IMR-90 (cell line): ENCODE results near the gene LRP1B. TPM values are rescaled to one million over a fixed set of nuclear protein-coding genes. Genes with fewer than 3 reads are reported as not detected.
"Not testable (repeated sequence)": the region's sequence is repeated elsewhere in the genome, so short reads cannot be mapped to it uniquely, and the experiment has no call there.

Experiments
- ATAC-seq: fragments of 200-7000 bp; cut with Tn5 transposase; 2 replicates; pipeline ENCODE4 v1.9.1; 2020; ENCODE audit warnings: low read depth, mild to moderate bottlenecking, moderate library complexity
- BruUV-seq: library from RNA; stranded (reverse); fragments of 400-500 nt; replicated peaks from 2 replicates; lab custom pipeline; 2021; lab: Mats Ljungman, UMichigan
- CTCF ChIA-PET: fragments of 300-600 bp; formaldehyde crosslinking; extraction: SDS; loops from one replicate; lab custom pipeline; 2021; ENCODE audit warnings: antibody characterized with exemption; lab: Yijun Ruan, JAX
- POLR2A ChIA-PET: fragments of 300-600 bp; sonication (Branson Sonifier 250); formaldehyde crosslinking; loops from one replicate; lab custom pipeline; 2022; ENCODE audit warnings: antibody characterized with exemption; ENCODE audit not compliant: unreplicated experiment; lab: Charles Lee
- DNase-seq: peaks from one replicate; pipeline ENCODE4 v3.0.0; 2013
- H2AFZ ChIP-seq: replicated peaks from 2 replicates; pipeline ENCODE3; 2013; ENCODE audit warnings: low read length, mild to moderate bottlenecking; ENCODE audit not compliant: poor library complexity
- H2AK5ac ChIP-seq: 2 replicates; pipeline ENCODE4 v1.6.1; 2013; ENCODE audit warnings: low read depth, low read length, inconsistent platforms
- H2AK9ac ChIP-seq: replicated peaks from 2 replicates; pipeline ENCODE3; 2013; ENCODE audit warnings: mild to moderate bottlenecking, low read depth, low read length, moderate library complexity; ENCODE audit not compliant: poor library complexity
- H2BK120ac ChIP-seq: 2 replicates; pipeline ENCODE4 v1.6.1; 2013; ENCODE audit warnings: low read depth, low read length, inconsistent platforms
- H2BK15ac ChIP-seq: 3 replicates; pipeline ENCODE4 v1.6.1; 2013; ENCODE audit warnings: low read depth, low read length, inconsistent platforms
- H2BK20ac ChIP-seq: 2 replicates; pipeline ENCODE4 v1.6.1; 2013; ENCODE audit warnings: low read depth, mild to moderate bottlenecking, inconsistent platforms, low read length, moderate library complexity
- H2BK5ac ChIP-seq: 2 replicates; pipeline ENCODE4 v1.6.1; 2013; ENCODE audit warnings: mild to moderate bottlenecking, low read depth, low read length, inconsistent platforms; ENCODE audit not compliant: poor library complexity, severe bottlenecking
- H3K14ac ChIP-seq: replicated peaks from 2 replicates; pipeline ENCODE4 v1.6.1; 2013; ENCODE audit warnings: low read depth, low read length, inconsistent platforms
- H3K18ac ChIP-seq: 2 replicates; pipeline ENCODE4 v1.6.1; 2013; ENCODE audit warnings: low read depth, low read length, control low read depth
- H3K23ac ChIP-seq: 2 replicates; pipeline ENCODE4 v1.6.1; 2013; ENCODE audit warnings: low read depth, low read length, inconsistent platforms
- H3K27ac ChIP-seq: 2 replicates; pipeline ENCODE4 v1.5.1; 2013; ENCODE audit warnings: mild to moderate bottlenecking, control low read depth, low read length; ENCODE audit not compliant: insufficient read depth
- H3K27me3 ChIP-seq: 2 replicates; pipeline ENCODE4 v1.6.1; 2013; ENCODE audit warnings: low read length; ENCODE audit not compliant: control insufficient read depth, insufficient read depth
- H3K36me3 ChIP-seq: 2 replicates; pipeline ENCODE4 v1.6.1; 2013; ENCODE audit warnings: low read length, mixed read lengths; ENCODE audit not compliant: control insufficient read depth, insufficient read depth
- H3K4ac ChIP-seq: 2 replicates; pipeline ENCODE4 v1.6.1; 2013; ENCODE audit warnings: low read depth, low read length, inconsistent platforms
- H3K4me1 ChIP-seq: 2 replicates; pipeline ENCODE4 v1.6.1; 2013; ENCODE audit warnings: low read length, mixed read lengths; ENCODE audit not compliant: control insufficient read depth, insufficient read depth
- H3K4me2 ChIP-seq: 2 replicates; pipeline ENCODE4 v1.6.1; 2013; ENCODE audit warnings: low read depth, mild to moderate bottlenecking, control low read depth, low read length, moderate library complexity
- H3K4me3 ChIP-seq: 2 replicates; pipeline ENCODE4 v1.5.1; 2013; ENCODE audit warnings: low read depth, mild to moderate bottlenecking, control low read depth, low read length, moderate library complexity; ENCODE audit not compliant: insufficient read depth
- H3K56ac ChIP-seq: 2 replicates; pipeline ENCODE4 v1.6.1; 2013; ENCODE audit warnings: low read length, inconsistent platforms; ENCODE audit not compliant: insufficient read depth; ENCODE audit errors: extremely low read depth
- H3K79me1 ChIP-seq, 2 experiments: 2 replicates each; pipeline ENCODE4 v1.6.1; 2013; ENCODE audit warnings: low read length in 2 of 2, inconsistent platforms in 1 of 2, low read depth in 1 of 2
- H3K9ac ChIP-seq: 2 replicates; pipeline ENCODE4 v1.6.1; 2013; ENCODE audit warnings: low read depth, low read length, control low read depth
- H3K9me1 ChIP-seq: 2 replicates; pipeline ENCODE4 v1.6.1; 2013; ENCODE audit warnings: low read length, inconsistent platforms; ENCODE audit not compliant: insufficient read depth
- H3K9me3 ChIP-seq: 2 replicates; pipeline ENCODE4 v1.6.1; 2013; ENCODE audit warnings: low read length; ENCODE audit not compliant: control insufficient read depth, insufficient read depth
- H4K20me1 ChIP-seq: 2 replicates; pipeline ENCODE4 v1.6.1; 2013; ENCODE audit warnings: low read length, inconsistent platforms; ENCODE audit not compliant: insufficient read depth
- H4K5ac ChIP-seq: 2 replicates; pipeline ENCODE4 v1.6.1; 2013; ENCODE audit warnings: mild to moderate bottlenecking, low read depth, low read length, control low read depth
- H4K8ac ChIP-seq, 2 experiments: 2 replicates each; pipeline ENCODE4 v1.6.1; 2013; ENCODE audit warnings: low read depth in 2 of 2, low read length in 2 of 2, control low read depth in 1 of 2, inconsistent platforms in 1 of 2
- H4K91ac ChIP-seq: 2 replicates; pipeline ENCODE4 v1.6.1; 2013; ENCODE audit warnings: low read depth, low read length, inconsistent platforms; ENCODE audit not compliant: insufficient read depth
- WGBS, 2 experiments: methylation state at CpG; one replicate each; pipeline versions ENCODE4 v1.1.5 to v1.1.7; 2013; ENCODE audit warnings: missing lambda C conversion rate in 2 of 2; ENCODE audit not compliant: insufficient read length in 1 of 2; ENCODE audit errors: extremely low coverage in 2 of 2; 5-methylcytosine and 5-hydroxymethylcytosine counted together
- dilution Hi-C: fragments of 300-500 bp; cut with HindIII; formaldehyde crosslinking; loops from one replicate; pipeline ENCODE4 v1.14.3; 2018; ENCODE audit warnings: low sequenced_read_pairs; ENCODE audit not compliant: unreplicated experiment
- in situ Hi-C: fragments of 300-500 bp; cut with MboI; formaldehyde crosslinking; loops from 3 replicates; pipeline ENCODE4 v1.14.3; 2019; ENCODE audit warnings: low sequenced_read_pairs, inconsistent platforms, mixed read lengths
- intact Hi-C: fragments of 100-400 bp; cut with micrococcal nuclease; formaldehyde crosslinking; loops from 2 replicates; pipeline ENCODE4 v1.10.0; 2022
- polyA plus RNA-seq, 3 experiments: library from polyadenylated mRNA; depleted of rRNA; stranded (reverse); fragments of >200 nt; gene quantifications; 2 replicates each; pipeline ENCODE4 v1.2.3, GENCODE V29; 2012; ENCODE audit warnings: low replicate concordance in 1 of 3
- total RNA-seq: library from RNA; depleted of rRNA; stranded (reverse); fragments of >200 nt; gene quantifications from 2 replicates; pipeline ENCODE4 v1.2.3, GENCODE V29; 2012

LRP1B gene
- total and polyA plus RNA-seq, 2 of the 4 experiments (the other 2 are of a cell fraction) = under 0.01 to 0.02 TPM

DNA sequence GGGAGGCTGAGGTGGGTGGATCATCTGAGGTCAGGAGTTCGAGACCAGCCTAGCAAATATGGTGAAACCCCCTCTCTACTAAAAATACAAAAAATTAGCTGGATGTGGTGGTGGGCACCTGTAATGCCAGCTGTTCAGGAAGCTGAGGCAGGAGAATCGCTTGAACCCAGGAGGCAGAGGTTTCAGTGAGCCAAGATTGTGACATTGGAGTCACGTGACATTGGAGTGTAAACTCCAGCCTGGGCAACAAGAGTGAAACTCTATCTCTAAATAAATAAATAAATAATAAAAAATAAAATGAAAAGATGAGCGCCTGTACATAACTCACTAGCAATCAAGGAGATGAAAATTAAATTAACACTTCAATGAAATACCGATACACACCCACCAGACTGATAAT, 1853.5 kb downstream of the LRP1B start:
- WGBS, 2 experiments = no CpG with 5 or more reads among the region's 5 CpGs
- H3K18ac ChIP-seq, POLR2A ChIA-PET, H2BK120ac ChIP-seq, H2BK20ac ChIP-seq, H2AK9ac ChIP-seq, H3K4me2 ChIP-seq, H3K27me3 ChIP-seq, H3K23ac ChIP-seq, H4K8ac ChIP-seq, H2BK15ac ChIP-seq, ATAC-seq, H3K56ac ChIP-seq, H3K4ac ChIP-seq, H3K4me1 ChIP-seq, H4K91ac ChIP-seq, H2AK5ac ChIP-seq, H3K79me1 ChIP-seq, H2AFZ ChIP-seq, H3K27ac ChIP-seq, H3K14ac ChIP-seq, in situ Hi-C loops, H4K20me1 ChIP-seq, intact Hi-C loops, CTCF ChIA-PET, BruUV-seq, dilution Hi-C loops, H2BK5ac ChIP-seq, H4K5ac ChIP-seq, H3K9me1 ChIP-seq, H3K9me3 ChIP-seq, H3K36me3 ChIP-seq, DNase-seq, H3K9ac ChIP-seq, H3K4me3 ChIP-seq: not testable (repeated sequence)
